A673 (cell line): ENCODE data around the gene TIA1.

Source experiments
- EZH2 ChIP-seq: fragments of 200-600 bp; sonication (generic); IDR thresholded peaks from 2 replicates; pipeline ENCODE4 v1.6.1; 2017; ENCODE audit warnings: borderline replicate concordance, low read depth, mild to moderate bottlenecking, mixed read lengths, antibody characterized with exemption, low read length; ENCODE audit not compliant: poor library complexity, severe bottlenecking
- TF ChIP-seq, protein P1 (sequence below): fragments of 300-800, 200-600 bp; sonication (generic); conservative IDR thresholded peaks from 2 replicates; pipeline ENCODE4 v1.5.1; 2017; ENCODE audit warnings: low read depth, mild to moderate bottlenecking, antibody characterized with exemption, low read length, moderate library complexity, mixed read lengths

DNA sequence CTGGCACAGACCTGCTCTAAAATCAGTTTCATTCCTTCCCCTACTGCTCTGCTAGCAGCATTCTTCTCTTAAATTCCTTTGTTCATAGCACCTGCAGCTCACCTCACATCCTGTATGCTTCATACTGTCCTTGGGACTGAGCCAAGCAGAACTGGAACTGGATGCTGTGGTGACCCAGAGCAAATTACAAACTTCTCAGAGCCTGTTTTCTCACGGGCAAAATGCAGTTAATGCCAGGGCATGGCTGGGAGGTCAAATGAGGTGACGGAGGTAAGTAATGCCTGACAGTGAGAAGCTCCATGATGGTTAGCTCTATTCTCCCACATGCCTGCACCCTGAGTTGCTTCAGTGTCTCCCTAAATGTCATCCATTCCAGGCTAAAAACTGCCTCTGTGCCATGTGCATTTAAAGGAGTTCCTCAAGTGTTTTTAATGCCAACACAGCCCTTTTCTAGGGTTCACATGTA, 87.3 kb downstream of the TIA1 start:
- TF ChIP-seq EZH2: no peak
- TF ChIP-seq, protein P1, sequence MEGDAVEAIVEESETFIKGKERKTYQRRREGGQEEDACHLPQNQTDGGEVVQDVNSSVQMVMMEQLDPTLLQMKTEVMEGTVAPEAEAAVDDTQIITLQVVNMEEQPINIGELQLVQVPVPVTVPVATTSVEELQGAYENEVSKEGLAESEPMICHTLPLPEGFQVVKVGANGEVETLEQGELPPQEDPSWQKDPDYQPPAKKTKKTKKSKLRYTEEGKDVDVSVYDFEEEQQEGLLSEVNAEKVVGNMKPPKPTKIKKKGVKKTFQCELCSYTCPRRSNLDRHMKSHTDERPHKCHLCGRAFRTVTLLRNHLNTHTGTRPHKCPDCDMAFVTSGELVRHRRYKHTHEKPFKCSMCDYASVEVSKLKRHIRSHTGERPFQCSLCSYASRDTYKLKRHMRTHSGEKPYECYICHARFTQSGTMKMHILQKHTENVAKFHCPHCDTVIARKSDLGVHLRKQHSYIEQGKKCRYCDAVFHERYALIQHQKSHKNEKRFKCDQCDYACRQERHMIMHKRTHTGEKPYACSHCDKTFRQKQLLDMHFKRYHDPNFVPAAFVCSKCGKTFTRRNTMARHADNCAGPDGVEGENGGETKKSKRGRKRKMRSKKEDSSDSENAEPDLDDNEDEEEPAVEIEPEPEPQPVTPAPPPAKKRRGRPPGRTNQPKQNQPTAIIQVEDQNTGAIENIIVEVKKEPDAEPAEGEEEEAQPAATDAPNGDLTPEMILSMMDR: no peak
